Aorta (tissue), 5 donors: ENCODE data around the gene FCER1G. TPM values are rescaled to one million over a fixed set of nuclear protein-coding genes. Genes with fewer than 3 reads are reported as not detected.
A peak's percentile ranks its signal among the peaks of the same experiment; 100 is the strongest.

Source experiments
- ATAC-seq: fragments of 200-7000 bp; cut with Tn5 transposase; one replicate; pipeline ENCODE4 v1.9.1; 2022; ENCODE audit warnings: moderate library complexity; ENCODE audit not compliant: low FRiP score
- DNase-seq, 2 donors: peaks; one replicate each; pipeline ENCODE4 v3.0.0-alpha.2; 2020
- H3K27ac ChIP-seq, 2 donors: one replicate each; pipeline ENCODE4 v1.5.1; 2013; ENCODE audit warnings: low read length in 2 of 2, mild to moderate bottlenecking in 2 of 2, moderate library complexity in 2 of 2, control low read depth in 1 of 2, inconsistent platforms in 1 of 2, low read depth in 1 of 2
- H3K27me3 ChIP-seq, 2 donors: one replicate each; pipeline ENCODE4 v1.6.1; 2013; ENCODE audit warnings: control low read depth in 1 of 2, low read length in 1 of 2, mild to moderate bottlenecking in 1 of 2, moderate library complexity in 1 of 2; ENCODE audit not compliant: insufficient read depth in 2 of 2, control insufficient read depth in 1 of 2
- H3K36me3 ChIP-seq, 2 donors: one replicate each; pipeline ENCODE4 v1.6.1; 2013; ENCODE audit warnings: control low read depth in 1 of 2, low read length in 1 of 2, mild to moderate bottlenecking in 1 of 2; ENCODE audit not compliant: insufficient read depth in 2 of 2, control insufficient read depth in 1 of 2
- H3K4me1 ChIP-seq, 2 donors: one replicate each; pipeline ENCODE4 v1.6.1; 2013; ENCODE audit warnings: low read length in 2 of 2, control low read depth in 1 of 2, mild to moderate bottlenecking in 1 of 2, moderate library complexity in 1 of 2; ENCODE audit not compliant: insufficient read depth in 2 of 2, control insufficient read depth in 1 of 2
- H3K4me3 ChIP-seq, 2 donors: one replicate each; pipeline ENCODE4 v1.5.1; 2013; ENCODE audit warnings: low read length in 2 of 2, control low read depth in 1 of 2, mild to moderate bottlenecking in 1 of 2
- H3K9me3 ChIP-seq: one replicate; pipeline ENCODE4 v1.6.1; 2013; ENCODE audit warnings: mild to moderate bottlenecking, low read length; ENCODE audit not compliant: control insufficient read depth
- WGBS, 2 donors: extraction: QIAGEN DNeasy Blood & Tissue Kit; methylation state at CpG; one replicate each; pipeline ENCODE4 v1.1.7; 2013; 5-methylcytosine and 5-hydroxymethylcytosine counted together
- intact Hi-C, 2 donors: fragments of 100-400 bp; cut with DNase I; formaldehyde crosslinking; loops; one replicate each; pipeline versions ENCODE4 v1.14.2 to v1.15.0; 2022
- polyA plus RNA-seq, 2 donors: library from polyadenylated mRNA; stranded (reverse); fragments of 200-250 nt; gene quantifications; one replicate each; pipeline ENCODE4 v1.2.3, GENCODE V29; 2013
- total RNA-seq, 2 donors: library from RNA; stranded (reverse); fragmentation: NEBNext Ultra II Directional; extraction: Animal tissue kit (Norgen Biotek cat#: 25700); gene quantifications; one replicate each; pipeline ENCODE4 v1.2.1, GENCODE V29; 2021
- donor health status: healthy with polysubstance abuse.
- donor health status: Bipolar disorder and iron deficiency.
- donor health status: DM: no; HTN: no; CAD: no.
- donor health status: DM: no; HTN: no; CAD: no.
- donor health status: DM: yes; HTN: yes; CAD: no.

Gene FCER1G
- total and polyA plus RNA-seq, 4 donors, result 35.7 to 154 (median 69.1) TPM

DNA sequence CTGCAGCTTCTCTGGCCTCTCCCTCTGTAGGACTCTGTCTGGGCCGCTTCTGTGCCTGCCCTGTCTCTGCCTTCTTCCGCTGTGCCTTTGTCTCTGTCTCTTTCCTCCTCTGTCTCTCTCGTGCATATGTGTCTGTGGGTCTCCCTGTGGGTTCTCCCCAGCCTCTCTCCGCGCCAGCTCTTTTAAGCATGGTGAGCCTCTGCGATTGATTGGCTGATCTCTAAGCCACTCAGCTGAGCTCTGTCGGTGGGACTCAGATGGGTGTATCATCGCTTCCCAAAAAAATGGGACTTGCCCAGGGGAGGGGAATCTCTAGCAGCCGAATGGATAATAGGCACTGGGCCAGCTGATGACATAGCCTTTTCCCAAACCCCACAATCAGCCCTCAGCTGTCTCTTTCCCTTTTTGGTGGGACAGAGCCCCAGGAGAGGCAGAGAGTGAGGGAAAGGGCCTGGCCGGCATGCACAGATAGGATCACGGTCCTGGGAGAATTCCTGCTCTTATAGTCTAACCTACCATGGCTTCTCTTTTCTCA, 16.1 kb upstream of the FCER1G start, which contains the start of gene ADAMTS4:
TSS of gene ADAMTS4 (minus strand) at position 158 of the 535 bp plus-strand sequence. CDS start 427 bp downstream, outside the sequence.
- Histone ChIP-seq H3K27ac (no peak within 1 kb of the TSS), H3K9me3 (no peaks in the 10 kb centered on the region), H3K4me3 (no peak within 1 kb of the TSS), H3K36me3 (no peaks in the 10 kb centered on the region), H3K4me1 (peaks cover 0 to 4% of the 10 kb centered on the region in 2 donors), H3K27me3 (no peaks in the 10 kb centered on the region)
- no peak for ATAC-seq
- intact Hi-C loops, result no loop called here
- 68 to 78% methylated on average over 11 of the region's 11 CpGs for WGBS, 2 donors
- DNase-seq, result peak; percentile 67 to 82

DNA sequence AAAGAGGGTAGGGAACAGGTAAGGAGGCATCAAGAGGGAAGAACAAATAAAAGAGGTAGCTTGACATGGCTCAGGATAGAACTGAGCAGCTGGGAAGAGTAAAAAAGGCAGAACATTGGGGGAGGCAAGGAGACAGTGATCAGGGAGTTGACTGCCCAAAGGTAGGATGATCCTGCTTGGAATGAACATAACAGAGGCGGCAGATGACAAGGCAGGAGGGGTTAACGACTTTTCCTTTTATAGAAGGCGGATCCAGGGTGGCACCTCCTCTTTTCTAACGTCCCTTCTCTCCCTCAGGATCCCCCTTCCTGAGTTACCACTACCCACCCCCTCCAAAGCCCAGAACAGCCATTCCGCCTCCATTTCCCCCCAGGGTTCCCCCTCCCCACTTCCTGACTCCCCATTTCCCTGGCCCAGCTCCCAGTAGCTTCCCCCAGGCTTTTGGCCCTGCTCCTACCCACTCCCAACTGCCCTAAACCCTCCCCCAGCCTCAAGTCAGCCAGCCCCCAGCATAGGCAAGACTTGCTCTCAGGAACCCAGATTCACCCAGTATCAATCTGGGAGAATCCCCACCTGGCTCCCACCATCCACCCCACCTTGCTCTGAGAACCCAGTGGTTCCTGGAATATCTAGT, 15.5 kb upstream of the FCER1G start:
- no peak overlapping the region for H3K4me3 ChIP-seq
- H3K9me3 ChIP-seq, result no peaks in the 10 kb centered on the region
- no peak overlapping the region for H3K27ac ChIP-seq
- H3K36me3 ChIP-seq, result no peaks in the 10 kb centered on the region
- 70 to 72% methylated on average over 5 of the region's 5 CpGs for WGBS, 2 donors
- intact Hi-C loops, result no loop called here
- peaks cover 0 to 4% of the 10 kb centered on the region in 2 donors for H3K4me1 ChIP-seq
- ATAC-seq (no peak), DNase-seq (peak; percentile 24 to 76)
- no peaks in the 10 kb centered on the region for H3K27me3 ChIP-seq

DNA sequence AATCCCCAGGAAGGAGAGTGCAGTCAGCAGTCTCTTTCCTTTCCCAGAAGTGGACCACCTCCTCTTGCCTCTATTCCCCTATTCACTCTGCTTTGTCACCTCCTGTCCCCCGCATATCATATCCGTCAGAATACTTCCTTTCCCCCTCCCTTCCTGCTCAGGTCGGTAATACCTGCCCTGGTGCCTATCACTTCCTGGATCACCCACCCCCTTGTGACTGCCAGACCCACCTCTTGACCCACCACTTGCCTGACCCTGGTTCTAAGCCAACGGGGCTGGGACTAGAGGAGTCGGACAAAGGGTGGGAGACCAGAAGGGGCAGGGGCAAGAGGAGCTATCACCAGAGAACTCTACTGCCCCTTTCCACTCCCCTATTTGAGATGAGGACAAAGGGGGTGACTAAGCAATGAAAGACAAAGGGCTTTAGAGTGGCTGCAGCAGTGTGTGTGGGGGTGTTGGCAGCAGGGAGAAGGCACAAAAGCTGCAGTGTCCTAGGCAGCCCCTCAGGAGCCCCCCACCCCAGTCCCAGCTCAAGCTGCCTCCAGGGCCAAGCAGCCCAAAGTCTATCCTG, 14.6 kb upstream of the FCER1G start:
- H3K36me3 ChIP-seq, result no peaks in the 10 kb centered on the region
- no peak overlapping the region for H3K4me3 ChIP-seq
- peak overlapping the region in 1 of 2 donors; percentile 96 for H3K27ac ChIP-seq
- H3K27me3 ChIP-seq, result no peaks in the 10 kb centered on the region
- DNase-seq, result peak; percentile 47 to 59
- ATAC-seq, result no peak
- WGBS, 2 donors, result 84 to 86% methylated on average over 5 of the region's 5 CpGs
- intact Hi-C loops, result no loop called here
- H3K9me3 ChIP-seq, result no peaks in the 10 kb centered on the region
- peaks cover 0 to 4% of the 10 kb centered on the region in 2 donors for H3K4me1 ChIP-seq

DNA sequence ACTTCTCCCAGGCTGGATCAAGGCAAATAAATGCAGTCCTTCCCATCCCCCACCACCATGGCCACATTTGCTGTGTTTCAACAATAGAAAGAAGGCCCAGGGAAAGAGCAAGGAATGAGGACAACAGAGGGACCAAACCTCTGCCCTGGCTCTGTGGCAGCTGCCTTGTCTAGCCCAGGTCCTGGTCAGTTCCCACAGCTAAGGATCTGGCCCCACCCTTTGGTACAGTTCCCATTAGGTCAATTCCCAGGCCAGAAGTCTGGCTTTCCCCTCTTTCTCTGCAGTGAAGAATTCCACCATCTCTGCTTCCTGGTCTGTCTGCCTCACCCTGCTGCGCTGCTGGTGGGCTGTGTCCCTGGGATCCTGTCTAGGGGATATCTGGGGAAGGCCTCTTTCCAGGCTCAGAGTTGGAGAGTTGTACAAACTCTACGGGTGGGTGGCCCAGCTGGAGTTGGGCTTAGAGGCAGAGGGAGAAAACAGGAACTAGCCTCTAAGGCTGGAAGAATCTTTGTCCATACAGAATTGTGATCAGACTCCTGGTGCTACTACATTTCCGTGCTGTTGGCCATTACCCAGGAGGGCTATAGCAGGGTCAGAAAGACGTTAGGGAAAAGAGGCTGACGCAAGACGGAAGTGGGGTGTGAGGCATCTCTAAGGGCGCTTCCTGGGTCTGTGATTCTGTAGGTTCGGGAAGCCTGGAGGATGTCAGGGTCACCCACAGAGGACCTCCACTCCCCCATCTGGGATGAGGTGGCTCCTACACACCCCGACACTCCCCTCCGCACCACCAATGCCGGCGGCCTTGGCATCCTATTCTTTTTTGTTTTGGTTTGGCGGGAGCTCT, 13.9 kb upstream of the FCER1G start:
- peak overlapping the region; percentile 9 to 27 for H3K4me3 ChIP-seq
- WGBS, 2 donors, result 67 to 68% methylated on average over 13 of the region's 13 CpGs
- DNase-seq, result peak; percentile 59 to 85
- no peaks in the 10 kb centered on the region for H3K9me3 ChIP-seq
- peaks cover 0 to 4% of the 10 kb centered on the region in 2 donors for H3K4me1 ChIP-seq
- H3K27ac ChIP-seq, result peak overlapping the region; percentile 68 to 96
- ATAC-seq, result peak; percentile 60
- intact Hi-C loops, result no loop called here
- no peaks in the 10 kb centered on the region for H3K27me3 ChIP-seq
- no peaks in the 10 kb centered on the region for H3K36me3 ChIP-seq

DNA sequence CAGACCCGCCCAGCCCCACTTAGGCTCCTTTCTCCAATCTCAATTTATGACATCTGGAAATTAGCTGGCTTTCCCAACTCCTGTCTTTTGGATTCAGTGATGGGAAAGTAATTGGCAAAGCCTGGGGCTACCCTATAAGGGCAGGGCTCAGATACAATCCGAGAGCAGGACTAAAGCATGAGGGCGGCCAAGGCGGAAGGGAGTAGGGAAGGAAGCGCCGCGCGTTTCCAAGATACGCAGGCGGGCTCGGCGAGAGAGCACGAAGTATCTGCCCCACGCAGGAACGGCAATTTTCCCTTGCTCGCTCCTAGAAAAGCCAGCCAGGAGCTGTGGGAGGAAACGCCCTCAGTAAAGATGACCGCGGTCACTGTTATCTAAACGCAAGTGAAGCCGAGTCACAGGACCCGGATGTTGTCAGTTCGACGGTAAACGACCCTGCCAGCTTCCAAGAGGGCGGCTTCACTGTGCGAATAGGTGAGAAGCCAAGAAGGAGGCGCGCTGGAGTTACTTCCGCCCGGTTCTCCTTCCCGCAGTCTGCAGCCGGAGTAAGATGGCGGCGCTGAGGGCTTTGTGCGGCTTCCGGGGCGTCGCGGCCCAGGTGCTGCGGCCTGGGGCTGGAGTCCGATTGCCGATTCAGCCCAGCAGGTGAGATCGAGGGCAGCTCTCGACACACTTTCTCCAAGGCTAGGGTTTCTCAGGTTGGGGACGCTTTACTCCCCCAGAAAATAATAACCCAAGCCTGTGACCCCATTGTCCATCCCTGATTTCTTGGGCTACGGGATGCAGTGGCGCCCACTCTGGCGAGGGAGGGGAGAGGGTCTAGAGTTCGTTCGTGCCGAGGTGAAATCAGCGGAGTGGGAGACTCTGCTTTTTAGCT, 13.0 kb upstream of the FCER1G start, which contains the start of gene NDUFS2:
TSS of gene NDUFS2 (plus strand) at position 532 of the 877 bp plus-strand sequence. CDS start at position 551, 19 bp downstream.
- Histone ChIP-seq H3K36me3 (no peaks in the 10 kb centered on the region), H3K4me3 (peak within 1 kb of the TSS; percentile 36 to 86), H3K27me3 (no peaks in the 10 kb centered on the region), H3K27ac (peak within 1 kb of the TSS; percentile 68 to 96), H3K4me1 (peaks cover 0 to 4% of the 10 kb centered on the region in 2 donors), H3K9me3 (no peaks in the 10 kb centered on the region)
- 1 to 2% methylated on average over 53 of the region's 53 CpGs for WGBS, 2 donors
- peak; percentile 99 for DNase-seq
- peak; percentile 94 for ATAC-seq
- intact Hi-C loops, result no loop called here

DNA sequence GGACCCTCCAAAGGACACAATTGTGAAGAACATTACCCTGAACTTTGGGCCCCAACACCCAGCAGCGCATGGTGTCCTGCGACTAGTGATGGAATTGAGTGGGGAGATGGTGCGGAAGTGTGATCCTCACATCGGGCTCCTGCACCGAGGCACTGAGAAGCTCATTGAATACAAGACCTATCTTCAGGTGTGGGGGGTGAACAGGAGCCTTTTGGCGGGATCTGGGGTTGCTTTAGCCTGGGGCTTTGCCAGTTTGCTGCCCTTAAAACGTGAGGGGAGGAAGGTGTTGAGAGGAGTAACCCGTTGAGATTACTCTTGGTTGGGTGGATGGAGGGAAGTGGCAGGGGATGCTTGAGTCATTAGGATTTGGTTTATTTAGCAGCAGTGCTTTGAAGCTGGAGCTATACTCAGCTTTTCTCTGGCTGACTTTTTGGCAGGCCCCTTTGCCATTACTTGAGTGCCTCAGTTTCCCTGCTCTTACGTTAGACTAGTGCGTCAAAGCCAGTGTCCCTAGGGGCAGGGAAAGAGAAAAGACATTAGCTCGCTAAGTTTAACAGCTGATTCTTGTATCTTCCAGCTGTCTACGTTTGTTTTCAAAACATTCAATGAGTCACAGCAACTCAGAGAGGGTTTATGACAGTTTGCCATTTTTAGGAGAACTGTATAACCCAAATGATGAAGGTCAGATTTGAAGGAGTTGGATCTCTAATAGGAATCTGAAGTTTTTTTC, 8.5 kb upstream of the FCER1G start:
- no peaks in the 10 kb centered on the region for H3K9me3 ChIP-seq
- DNase-seq (no peak), ATAC-seq (no peak)
- H3K4me3 ChIP-seq, result no peak overlapping the region
- H3K36me3 ChIP-seq, result peaks cover 0 to 4% of the 10 kb centered on the region in 2 donors
- intact Hi-C loops, result no loop called here
- peaks cover 0 to 4% of the 10 kb centered on the region in 2 donors for H3K4me1 ChIP-seq
- no peak overlapping the region for H3K27ac ChIP-seq
- no peaks in the 10 kb centered on the region for H3K27me3 ChIP-seq
- WGBS, 2 donors, result 74% methylated on average over 12 of the region's 12 CpGs

DNA sequence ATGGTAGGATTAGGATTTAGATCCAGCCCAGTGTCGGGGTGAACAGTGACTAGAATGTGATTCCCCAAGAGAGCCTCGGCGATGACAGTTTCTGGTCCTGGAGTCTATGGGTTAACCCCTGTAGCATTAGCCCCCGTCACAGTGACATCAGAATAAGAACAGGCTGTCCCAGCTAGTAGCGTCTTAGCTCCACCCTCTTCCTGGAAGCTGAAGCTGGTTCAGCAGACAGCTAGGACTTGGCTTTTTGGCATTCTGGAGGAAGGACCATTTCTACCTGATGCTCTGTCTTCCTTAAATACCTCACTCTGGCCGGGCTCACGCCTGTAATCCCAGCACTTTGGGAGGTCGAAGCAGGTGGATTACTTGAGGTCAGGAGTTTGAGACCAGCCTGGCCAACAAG, 7.9 kb upstream of the FCER1G start:
- intact Hi-C loops, result no loop called here
- 70 to 76% methylated on average over 8 of the region's 8 CpGs for WGBS, 2 donors
- H3K4me1 ChIP-seq, result peaks cover 0 to 4% of the 10 kb centered on the region in 2 donors

More for the DNA sequence above, 7.9 kb upstream of the FCER1G start:
- no peak overlapping the region for H3K27ac ChIP-seq
- DNase-seq (no peak), ATAC-seq (no peak)
- H3K36me3 ChIP-seq, result peaks cover 0 to 4% of the 10 kb centered on the region in 2 donors
- no peaks in the 10 kb centered on the region for H3K27me3 ChIP-seq
- H3K9me3 ChIP-seq, result no peaks in the 10 kb centered on the region
- no peak overlapping the region for H3K4me3 ChIP-seq
